OCI-LY7 (cell line): Measurements from ENCODE around the gene CACNA2D1. TPM values are rescaled to one million over a fixed set of nuclear protein-coding genes. Genes with fewer than 3 reads are reported as not detected.

Source experiments
- BruUV-seq: library from RNA; stranded (reverse); fragments of 400-500 nt; replicated peaks from 2 replicates; lab custom pipeline; 2021; lab: Mats Ljungman, UMichigan
- CTCF ChIA-PET: fragments of 300-600 bp; sonication (Branson Sonifier 250); formaldehyde crosslinking; loops from one replicate; lab custom pipeline; 2022; ENCODE audit warnings: antibody characterized with exemption; ENCODE audit not compliant: unreplicated experiment; lab: Charles Lee
- POLR2A ChIA-PET: fragments of 300-600 bp; sonication (Branson Sonifier 250); formaldehyde crosslinking; loops from one replicate; lab custom pipeline; 2022; ENCODE audit warnings: antibody characterized with exemption; lab: Charles Lee
- DNase-seq: peaks from one replicate; pipeline ENCODE4 v3.0.0-alpha.2; 2015; ENCODE audit warnings: low spot score
- H2AFZ ChIP-seq: fragments of 200-600 bp; sonication (generic), shearing (Covaris generic); 2 replicates; pipeline ENCODE4 v1.6.1; 2014; ENCODE audit warnings: mild to moderate bottlenecking, antibody characterized with exemption, low read length, moderate library complexity
- H3K27ac ChIP-seq: fragments of 200-600 bp; sonication (generic); 2 replicates; pipeline ENCODE4 v1.5.1; 2014; ENCODE audit warnings: mixed run types, low read depth, mild to moderate bottlenecking, moderate library complexity, low read length, inconsistent platforms; ENCODE audit not compliant: poor library complexity, severe bottlenecking
- H3K36me3 ChIP-seq: fragments of 200-600 bp; sonication (generic); 2 replicates; pipeline ENCODE4 v1.6.1; 2014; ENCODE audit warnings: mild to moderate bottlenecking, antibody characterized with exemption, low read length, moderate library complexity, mixed read lengths; ENCODE audit not compliant: insufficient read depth
- H3K4me1 ChIP-seq: fragments of 200-600 bp; sonication (generic); 2 replicates; pipeline ENCODE4 v1.5.1; 2014; ENCODE audit warnings: mild to moderate bottlenecking, low read length; ENCODE audit not compliant: insufficient read depth, poor library complexity, severe bottlenecking
- H3K4me2 ChIP-seq: fragments of 200-600 bp; sonication (generic); 2 replicates; pipeline ENCODE4 v1.6.1; 2014; ENCODE audit warnings: mild to moderate bottlenecking, low read length
- H3K4me3 ChIP-seq: fragments of 200-600 bp; sonication (generic); 2 replicates; pipeline ENCODE4 v1.5.1; 2014; ENCODE audit warnings: mild to moderate bottlenecking, low read depth, low read length; ENCODE audit not compliant: poor library complexity, severe bottlenecking
- H3K79me2 ChIP-seq: fragments of 200-600 bp; sonication (generic); 2 replicates; pipeline ENCODE4 v1.6.1; 2016; ENCODE audit warnings: low read depth, mild to moderate bottlenecking, low read length, moderate library complexity, mixed read lengths; ENCODE audit not compliant: insufficient read depth
- H3K9me2 ChIP-seq: fragments of 200-600 bp; sonication (generic); 2 replicates; pipeline ENCODE4 v1.6.1; 2016; ENCODE audit warnings: mild to moderate bottlenecking, low read length, mixed read lengths; ENCODE audit not compliant: insufficient read depth
- H3K9me3 ChIP-seq: fragments of 200-600 bp; sonication (generic); 2 replicates; pipeline ENCODE4 v1.6.1; 2014; ENCODE audit warnings: mild to moderate bottlenecking, mixed run types, low read length, mixed read lengths
- H4K20me1 ChIP-seq: fragments of 200-600 bp; sonication (generic); 2 replicates; pipeline ENCODE4 v1.6.1; 2014; ENCODE audit warnings: mild to moderate bottlenecking, antibody characterized with exemption, low read length, moderate library complexity, mixed read lengths; ENCODE audit not compliant: insufficient read depth
- EZH2phosphoT487 ChIP-seq: fragments of 200-600 bp; sonication (generic); IDR thresholded peaks from 2 replicates; pipeline ENCODE4 v1.6.1; 2018; ENCODE audit warnings: low read depth, borderline replicate concordance, mild to moderate bottlenecking, mixed run types, antibody characterized with exemption, low read length, moderate library complexity, mixed read lengths
- intact Hi-C: fragments of 100-400 bp; cut with micrococcal nuclease; formaldehyde crosslinking; loops from one replicate; pipeline ENCODE4 v1.10.0; 2022; ENCODE audit not compliant: unreplicated experiment
- total RNA-seq, 2 experiments: library from RNA; depleted of rRNA in 1 of 2; stranded (reverse); fragments of >200 nt in 1 of 2; shearing (Covaris generic) in 1 of 2; gene quantifications; 2 replicates each; pipeline ENCODE4 v1.2.3, GENCODE V29; 2014 to 2022
- TF ChIP-seq, protein P1 (sequence below): fragments of 200-600 bp; sonication (generic); conservative IDR thresholded peaks from 2 replicates; pipeline ENCODE4 v1.5.1; 2014; ENCODE audit warnings: mild to moderate bottlenecking, antibody characterized with exemption, low read length, moderate library complexity, mixed read lengths

The CACNA2D1 gene
- total RNA-seq, 2 experiments from 2014 or later = not detected

DNA sequence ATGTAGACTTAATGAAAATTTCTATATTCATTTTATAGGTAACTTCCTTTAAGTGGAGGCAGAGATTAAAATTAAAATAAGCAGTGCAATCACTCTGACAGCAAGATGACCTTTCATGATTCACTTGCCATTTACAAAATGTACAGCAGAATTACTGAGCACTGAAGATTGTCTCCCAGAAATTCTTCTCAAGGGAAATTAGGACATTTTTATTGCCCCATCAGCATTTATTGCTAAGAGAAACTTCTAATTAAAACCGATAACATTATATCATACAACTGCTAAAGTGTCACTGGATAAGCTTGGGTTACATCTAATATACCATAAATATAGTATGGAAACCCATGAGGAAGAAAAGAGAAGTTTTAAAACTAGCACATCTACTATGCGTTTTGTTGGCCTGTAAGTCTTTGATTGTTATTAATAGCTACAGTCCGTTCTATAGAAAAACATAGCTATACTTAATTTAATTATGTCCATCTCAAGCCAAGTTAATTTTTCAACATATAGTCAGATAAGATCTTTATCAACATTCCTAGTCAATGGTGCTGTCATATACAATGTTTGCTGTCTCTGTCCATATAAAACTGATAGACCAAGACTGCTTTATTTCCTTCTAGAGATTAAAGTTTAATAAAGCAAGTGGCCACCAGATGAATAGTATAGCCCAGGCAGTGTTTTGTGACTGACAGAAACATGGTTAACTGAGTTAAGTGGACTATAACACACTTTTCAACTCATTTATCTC lies 456.7 kb downstream of the CACNA2D1 start:
- Histone ChIP-seq H3K36me3 (no peaks in the 10 kb centered on the region), H4K20me1 (no peaks in the 10 kb centered on the region), H3K9me2 (no peaks in the 10 kb centered on the region), H3K9me3 (no peaks in the 10 kb centered on the region), H2AFZ (no peak overlapping the region), H3K4me3 (no peak overlapping the region), H3K4me2 (no peak overlapping the region), H3K4me1 (no peaks in the 10 kb centered on the region), H3K27ac (no peak overlapping the region), H3K79me2 (no peaks in the 10 kb centered on the region)
- TF ChIP-seq, protein P1, sequence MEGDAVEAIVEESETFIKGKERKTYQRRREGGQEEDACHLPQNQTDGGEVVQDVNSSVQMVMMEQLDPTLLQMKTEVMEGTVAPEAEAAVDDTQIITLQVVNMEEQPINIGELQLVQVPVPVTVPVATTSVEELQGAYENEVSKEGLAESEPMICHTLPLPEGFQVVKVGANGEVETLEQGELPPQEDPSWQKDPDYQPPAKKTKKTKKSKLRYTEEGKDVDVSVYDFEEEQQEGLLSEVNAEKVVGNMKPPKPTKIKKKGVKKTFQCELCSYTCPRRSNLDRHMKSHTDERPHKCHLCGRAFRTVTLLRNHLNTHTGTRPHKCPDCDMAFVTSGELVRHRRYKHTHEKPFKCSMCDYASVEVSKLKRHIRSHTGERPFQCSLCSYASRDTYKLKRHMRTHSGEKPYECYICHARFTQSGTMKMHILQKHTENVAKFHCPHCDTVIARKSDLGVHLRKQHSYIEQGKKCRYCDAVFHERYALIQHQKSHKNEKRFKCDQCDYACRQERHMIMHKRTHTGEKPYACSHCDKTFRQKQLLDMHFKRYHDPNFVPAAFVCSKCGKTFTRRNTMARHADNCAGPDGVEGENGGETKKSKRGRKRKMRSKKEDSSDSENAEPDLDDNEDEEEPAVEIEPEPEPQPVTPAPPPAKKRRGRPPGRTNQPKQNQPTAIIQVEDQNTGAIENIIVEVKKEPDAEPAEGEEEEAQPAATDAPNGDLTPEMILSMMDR = no peak
- no peak for TF ChIP-seq EZH2phosphoT487
- no TSS peak for BruUV-seq
- POLR2A ChIA-PET = no interaction called here
- DNase-seq = no peak
- CTCF ChIA-PET = no interaction called here
- intact Hi-C loops = no loop called here

DNA sequence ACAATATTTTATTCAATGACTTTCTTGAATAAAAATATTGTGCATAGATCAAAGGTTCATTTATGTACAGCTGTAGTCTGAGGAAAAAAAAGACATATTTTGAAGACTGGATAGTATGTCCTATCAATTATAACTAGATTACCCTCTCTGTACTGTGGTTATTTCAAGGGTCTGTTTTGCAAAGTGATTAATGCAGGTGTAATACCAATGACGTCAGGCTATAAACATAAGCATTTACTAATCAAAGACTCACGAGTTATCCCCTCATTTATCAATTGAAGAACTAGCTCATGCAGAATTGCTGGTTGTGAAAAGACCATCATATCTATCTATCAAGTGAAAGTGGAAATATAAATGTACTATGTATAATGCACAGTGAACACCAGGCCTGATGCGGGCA lies 460.2 kb downstream of the CACNA2D1 start:
- Histone ChIP-seq H3K4me1 (no peaks in the 10 kb centered on the region), H3K4me3 (no peak overlapping the region), H2AFZ (no peak overlapping the region), H3K9me2 (no peaks in the 10 kb centered on the region), H3K27ac (no peak overlapping the region), H3K36me3 (no peaks in the 10 kb centered on the region), H3K9me3 (no peaks in the 10 kb centered on the region), H3K4me2 (no peak overlapping the region), H3K79me2 (no peaks in the 10 kb centered on the region), H4K20me1 (no peaks in the 10 kb centered on the region)
- DNase-seq = no peak
- intact Hi-C loops = no loop called here
- ChIA-PET CTCF (no interaction called here), POLR2A (interaction anchor here (0.6 kb wide), 1 partner anchor 519 kb away, joined by 3 read pairs; no protein-coding TSS in a partner anchor)
- no TSS peak for BruUV-seq
- no peak for TF ChIP-seq EZH2phosphoT487
- TF ChIP-seq, protein P1 = no peak

DNA sequence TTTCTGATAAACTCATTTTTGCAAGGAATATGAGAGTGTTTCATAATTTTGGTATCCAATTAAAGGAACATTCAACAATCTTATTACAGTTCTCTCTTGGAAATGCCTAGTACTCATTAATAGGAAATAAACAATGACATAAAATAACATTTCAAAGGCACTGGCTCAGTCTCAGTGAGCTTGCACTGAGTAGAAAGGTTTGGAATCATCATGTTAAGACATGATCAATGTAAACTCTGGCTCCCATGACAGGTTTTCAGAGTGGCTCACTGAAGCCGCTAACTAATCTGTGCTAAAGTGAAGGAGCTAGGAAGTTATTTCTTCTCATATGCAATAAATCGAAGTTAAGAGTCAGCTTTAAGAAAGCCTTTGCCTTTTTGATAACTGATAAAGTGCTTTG lies 470.5 kb downstream of the CACNA2D1 start:
- POLR2A ChIA-PET = no interaction called here

More for the DNA sequence above, 470.5 kb downstream of the CACNA2D1 start:
- H3K4me3 ChIP-seq = no peak overlapping the region
- H4K20me1 ChIP-seq = no peaks in the 10 kb centered on the region
- H3K9me2 ChIP-seq = no peaks in the 10 kb centered on the region
- H2AFZ ChIP-seq = no peak overlapping the region
- TF ChIP-seq EZH2phosphoT487 = no peak
- TF ChIP-seq, protein P1 = no peak
- no peaks in the 10 kb centered on the region for H3K4me1 ChIP-seq
- H3K9me3 ChIP-seq = no peaks in the 10 kb centered on the region
- no peak for DNase-seq
- no peaks in the 10 kb centered on the region for H3K36me3 ChIP-seq
- BruUV-seq = no TSS peak
- intact Hi-C loops = no loop called here
- CTCF ChIA-PET = no interaction called here
- H3K27ac ChIP-seq = no peak overlapping the region
- H3K4me2 ChIP-seq = no peak overlapping the region
- no peaks in the 10 kb centered on the region for H3K79me2 ChIP-seq
